ENCODE measurements around the gene ANGEL2. TPM values are rescaled to one million over a fixed set of nuclear protein-coding genes. Genes with fewer than 3 reads are reported as not detected.
"Not testable (repeated sequence)": the region's sequence is repeated elsewhere in the genome, so short reads cannot be mapped to it uniquely, and the experiment has no call there.

The ANGEL2 gene
- total RNA-seq, 1 donor from 2014 or later: 36.6 TPM

DNA sequence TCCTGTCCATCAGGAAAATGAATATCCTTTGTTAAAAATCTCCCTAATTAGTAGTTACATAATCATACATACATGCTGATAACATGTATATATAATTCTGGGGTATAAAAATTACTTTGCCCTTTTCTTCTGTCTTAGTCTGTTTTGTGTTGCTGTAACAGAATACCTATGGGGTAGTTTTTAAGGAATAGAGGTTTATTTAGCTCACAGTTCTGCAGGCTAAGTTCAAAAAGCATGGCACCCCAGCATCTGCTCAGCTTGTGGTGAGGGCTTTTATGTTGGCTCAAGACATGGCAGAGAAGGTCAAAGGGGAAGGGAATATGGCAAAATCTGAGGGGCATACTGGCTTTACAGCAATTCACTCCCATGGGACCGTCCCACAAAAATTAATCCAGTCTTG, 19.0 kb upstream of the ANGEL2 start:
- intact Hi-C loops (cut with DNase I): no loop called here
- no peaks in the 10 kb centered on the region for H3K4me1 ChIP-seq
- ATAC-seq: no peak
- H3K9me3 ChIP-seq: no peaks in the 10 kb centered on the region
- H3K27ac ChIP-seq: no peak overlapping the region
- DNase-seq: no peak
- TF ChIP-seq, protein P1, sequence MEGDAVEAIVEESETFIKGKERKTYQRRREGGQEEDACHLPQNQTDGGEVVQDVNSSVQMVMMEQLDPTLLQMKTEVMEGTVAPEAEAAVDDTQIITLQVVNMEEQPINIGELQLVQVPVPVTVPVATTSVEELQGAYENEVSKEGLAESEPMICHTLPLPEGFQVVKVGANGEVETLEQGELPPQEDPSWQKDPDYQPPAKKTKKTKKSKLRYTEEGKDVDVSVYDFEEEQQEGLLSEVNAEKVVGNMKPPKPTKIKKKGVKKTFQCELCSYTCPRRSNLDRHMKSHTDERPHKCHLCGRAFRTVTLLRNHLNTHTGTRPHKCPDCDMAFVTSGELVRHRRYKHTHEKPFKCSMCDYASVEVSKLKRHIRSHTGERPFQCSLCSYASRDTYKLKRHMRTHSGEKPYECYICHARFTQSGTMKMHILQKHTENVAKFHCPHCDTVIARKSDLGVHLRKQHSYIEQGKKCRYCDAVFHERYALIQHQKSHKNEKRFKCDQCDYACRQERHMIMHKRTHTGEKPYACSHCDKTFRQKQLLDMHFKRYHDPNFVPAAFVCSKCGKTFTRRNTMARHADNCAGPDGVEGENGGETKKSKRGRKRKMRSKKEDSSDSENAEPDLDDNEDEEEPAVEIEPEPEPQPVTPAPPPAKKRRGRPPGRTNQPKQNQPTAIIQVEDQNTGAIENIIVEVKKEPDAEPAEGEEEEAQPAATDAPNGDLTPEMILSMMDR (IDR thresholded peaks at IDR 0.05): no peak
- no peak overlapping the region for H3K4me3 ChIP-seq
- no peaks in the 10 kb centered on the region for H3K36me3 ChIP-seq
- peaks cover 10% of the 10 kb centered on the region for H3K27me3 ChIP-seq (ENCODE audit: low read depth)

DNA sequence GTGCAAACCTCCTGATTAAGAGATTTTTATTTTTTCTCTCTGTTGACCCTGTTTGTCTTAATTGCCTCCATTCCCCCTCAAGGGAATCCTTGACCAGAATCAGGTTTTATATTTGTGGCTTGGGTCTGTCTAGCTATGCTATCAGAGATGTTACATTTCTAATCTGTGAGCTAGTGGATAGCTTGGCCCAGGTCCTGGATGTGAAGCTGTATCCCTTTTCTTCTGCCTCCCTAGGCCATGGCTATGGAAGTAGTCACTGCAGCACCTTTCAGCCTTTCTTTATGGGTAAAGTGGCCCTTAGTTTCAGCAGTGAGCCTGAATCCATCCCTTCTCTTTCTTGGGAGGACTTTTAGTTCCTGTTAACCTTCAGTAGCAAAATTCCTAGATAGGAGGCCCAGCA, 17.0 kb upstream of the ANGEL2 start:
- TF ChIP-seq, protein P1 (IDR thresholded peaks at IDR 0.05): no peak
- no peak for ATAC-seq
- Histone ChIP-seq H3K36me3 (no peaks in the 10 kb centered on the region), H3K4me3 (no peak overlapping the region), H3K9me3 (no peaks in the 10 kb centered on the region), H3K27ac (no peak overlapping the region), H3K27me3 (ENCODE audit: low read depth) (peaks cover 10% of the 10 kb centered on the region), H3K4me1 (no peaks in the 10 kb centered on the region)
- intact Hi-C loops (cut with DNase I): no loop called here
- DNase-seq: no peak

DNA sequence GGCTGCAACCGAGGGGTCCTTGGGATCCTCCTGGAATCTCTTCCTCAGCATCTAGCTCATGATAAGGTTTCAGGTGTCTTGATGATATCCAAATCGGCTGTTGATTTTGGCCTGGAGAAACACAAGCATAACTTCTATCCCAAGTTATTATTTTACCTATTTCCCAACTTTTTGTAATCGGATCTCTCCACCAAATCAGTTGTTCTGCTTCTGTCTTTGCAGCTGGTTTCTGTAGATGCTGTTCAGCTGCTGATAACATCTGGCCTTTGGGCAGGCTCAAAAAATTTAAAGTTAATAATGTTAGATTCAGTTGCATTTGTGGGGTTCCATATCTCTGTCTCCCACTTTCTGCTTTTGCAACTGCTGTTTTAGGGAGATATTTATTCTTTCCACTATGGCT, 11.4 kb upstream of the ANGEL2 start:
- H3K36me3 ChIP-seq; DNase-seq; H3K9me3 ChIP-seq; intact Hi-C loops (cut with DNase I); ATAC-seq; H3K27ac ChIP-seq; H3K4me3 ChIP-seq; H3K4me1 ChIP-seq: not testable (repeated sequence)
- H3K27me3 ChIP-seq (ENCODE audit: low read depth): peaks cover 12% of the 10 kb centered on the region

DNA sequence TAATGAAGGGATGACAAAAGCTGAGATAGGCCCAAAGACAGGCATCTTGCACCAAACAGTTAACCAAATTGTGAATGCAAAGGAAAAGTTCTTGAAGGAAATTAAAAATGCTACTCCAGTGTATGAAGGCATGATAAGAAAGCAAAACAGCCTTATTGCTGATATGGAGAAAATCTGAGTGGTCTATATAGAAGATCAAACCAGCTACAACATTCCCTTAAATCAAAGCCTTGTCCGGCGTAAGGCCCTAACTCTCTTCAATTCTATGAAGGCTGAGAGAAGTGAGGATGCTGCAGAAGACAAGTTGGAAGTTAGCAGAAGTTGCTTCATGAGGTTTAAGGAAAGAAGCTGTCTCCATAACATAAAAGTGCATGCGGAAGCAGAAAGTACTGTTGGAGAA, 4.3 kb upstream of the ANGEL2 start:
- Histone ChIP-seq H3K27ac (no peak overlapping the region), H3K4me1 (peaks cover 5% of the 10 kb centered on the region), H3K27me3 (ENCODE audit: low read depth) (peaks cover 4% of the 10 kb centered on the region), H3K4me3 (no peak overlapping the region), H3K36me3 (no peaks in the 10 kb centered on the region), H3K9me3 (no peaks in the 10 kb centered on the region)
- TF ChIP-seq, protein P1 (IDR thresholded peaks at IDR 0.05): no peak
- ATAC-seq: no peak
- intact Hi-C loops (cut with DNase I): no loop called here
- DNase-seq: no peak

DNA sequence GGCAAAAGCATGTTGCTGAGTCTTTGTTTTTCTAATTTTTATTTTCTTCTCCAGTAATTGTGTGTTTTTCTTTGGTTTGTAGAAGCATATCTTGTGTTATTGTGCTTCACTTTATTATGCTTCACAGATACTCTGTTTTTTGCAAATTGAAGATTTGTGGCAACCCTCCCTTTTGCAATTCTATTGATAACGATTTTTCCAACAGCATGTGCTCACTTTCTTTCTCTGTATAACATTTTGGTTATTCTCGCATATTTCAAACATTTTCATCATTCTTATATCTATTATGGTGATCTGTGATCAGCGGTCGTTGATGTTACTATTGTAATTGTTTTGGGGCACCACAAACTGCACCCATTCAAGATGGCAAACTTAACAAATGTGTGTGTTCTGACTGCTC, 3.8 kb upstream of the ANGEL2 start:
- no peaks in the 10 kb centered on the region for H3K9me3 ChIP-seq
- no peak overlapping the region for H3K27ac ChIP-seq
- no peaks in the 10 kb centered on the region for H3K36me3 ChIP-seq
- ATAC-seq (no peak), DNase-seq (no peak)
- peaks cover 8% of the 10 kb centered on the region for H3K4me1 ChIP-seq
- intact Hi-C loops (cut with DNase I): no loop called here
- H3K27me3 ChIP-seq (ENCODE audit: low read depth): peaks cover 4% of the 10 kb centered on the region
- H3K4me3 ChIP-seq: no peak overlapping the region
- TF ChIP-seq, protein P1 (IDR thresholded peaks at IDR 0.05): no peak

DNA sequence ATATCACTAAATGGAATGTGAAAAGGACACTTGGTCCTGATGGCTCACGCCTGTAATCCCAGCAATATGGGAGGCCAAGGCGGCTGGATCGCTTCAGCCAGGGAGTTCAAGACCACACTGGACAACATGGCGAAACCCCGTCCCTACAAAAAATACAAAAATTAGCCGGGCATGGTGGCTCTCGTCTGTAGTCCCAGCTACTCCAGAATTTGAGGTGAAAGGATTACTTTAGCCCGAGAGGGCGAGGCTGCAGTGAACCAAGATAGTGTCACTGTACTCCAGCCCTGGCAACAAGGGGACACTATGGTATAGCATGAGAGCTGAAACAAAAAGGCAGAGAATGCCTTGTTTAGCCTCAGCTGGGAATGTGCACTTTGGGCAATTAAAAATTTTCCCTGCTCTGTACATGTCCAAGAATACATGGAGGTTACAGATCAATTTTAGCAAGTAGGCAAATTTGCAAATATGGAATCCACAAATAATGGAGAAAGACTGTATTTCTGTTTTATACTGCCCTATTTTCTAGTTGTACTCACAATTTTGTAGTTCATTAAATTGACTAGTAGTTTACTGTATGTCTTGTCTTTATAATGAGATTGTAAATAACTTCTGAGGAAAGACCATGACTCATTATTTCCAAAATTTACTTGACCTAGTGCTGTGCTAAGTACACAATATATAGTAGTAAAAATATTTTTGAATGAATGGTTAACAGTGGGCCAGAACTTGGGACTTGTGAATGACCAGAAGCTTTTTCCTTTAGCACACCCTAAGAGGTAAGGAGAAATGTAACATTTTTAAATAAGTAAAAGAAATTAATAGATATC, 2.0 kb upstream of the ANGEL2 start:
- no peak for ATAC-seq
- intact Hi-C loops (cut with DNase I): no loop called here
- TF ChIP-seq, protein P1 (IDR thresholded peaks at IDR 0.05): no peak
- Histone ChIP-seq H3K27ac (no peak overlapping the region), H3K4me1 (peaks cover 19% of the 10 kb centered on the region), H3K4me3 (no peak overlapping the region), H3K9me3 (no peaks in the 10 kb centered on the region), H3K36me3 (peaks cover 4% of the 10 kb centered on the region), H3K27me3 (ENCODE audit: low read depth) (no peaks in the 10 kb centered on the region)
- DNase-seq: no peak
